DND-41 (cell line): ENCODE results near the gene TRIM14.

ENCODE experiments used
- EZH2 ChIP-seq: IDR thresholded peaks from 3 replicates; pipeline ENCODE4 v1.6.1; 2012; ENCODE audit warnings: borderline replicate concordance, low read depth, mild to moderate bottlenecking, moderate library complexity, low read length, inconsistent platforms; ENCODE audit not compliant: severe bottlenecking
- TF ChIP-seq, protein P1 (sequence below): IDR thresholded peaks from 2 replicates; pipeline ENCODE4 v1.5.1; 2012; ENCODE audit warnings: borderline replicate concordance, low read length, moderate library complexity, mild to moderate bottlenecking; ENCODE audit not compliant: poor library complexity, severe bottlenecking; ENCODE audit errors: extremely low read depth

DNA sequence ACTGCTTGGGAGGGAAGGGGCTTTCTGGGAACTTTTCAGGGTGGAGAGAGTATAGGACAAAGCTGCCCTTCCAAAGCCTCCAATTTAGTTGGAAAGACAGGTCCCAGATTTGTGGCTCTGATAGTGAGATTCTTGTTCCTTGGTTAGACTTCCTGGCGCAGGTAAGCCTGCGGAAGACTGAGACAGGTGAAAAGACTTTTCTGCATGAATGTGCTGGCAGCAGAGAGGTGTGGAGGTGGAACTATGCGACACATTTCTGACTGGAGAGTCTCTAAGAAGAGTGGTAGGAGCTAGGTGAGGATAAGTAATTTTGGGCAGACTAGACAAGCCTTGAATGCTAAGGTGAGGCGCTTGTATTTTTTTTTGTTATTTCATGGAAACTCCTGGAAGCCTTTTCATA, 32.6 kb downstream of the TRIM14 start:
- TF ChIP-seq, protein P1, sequence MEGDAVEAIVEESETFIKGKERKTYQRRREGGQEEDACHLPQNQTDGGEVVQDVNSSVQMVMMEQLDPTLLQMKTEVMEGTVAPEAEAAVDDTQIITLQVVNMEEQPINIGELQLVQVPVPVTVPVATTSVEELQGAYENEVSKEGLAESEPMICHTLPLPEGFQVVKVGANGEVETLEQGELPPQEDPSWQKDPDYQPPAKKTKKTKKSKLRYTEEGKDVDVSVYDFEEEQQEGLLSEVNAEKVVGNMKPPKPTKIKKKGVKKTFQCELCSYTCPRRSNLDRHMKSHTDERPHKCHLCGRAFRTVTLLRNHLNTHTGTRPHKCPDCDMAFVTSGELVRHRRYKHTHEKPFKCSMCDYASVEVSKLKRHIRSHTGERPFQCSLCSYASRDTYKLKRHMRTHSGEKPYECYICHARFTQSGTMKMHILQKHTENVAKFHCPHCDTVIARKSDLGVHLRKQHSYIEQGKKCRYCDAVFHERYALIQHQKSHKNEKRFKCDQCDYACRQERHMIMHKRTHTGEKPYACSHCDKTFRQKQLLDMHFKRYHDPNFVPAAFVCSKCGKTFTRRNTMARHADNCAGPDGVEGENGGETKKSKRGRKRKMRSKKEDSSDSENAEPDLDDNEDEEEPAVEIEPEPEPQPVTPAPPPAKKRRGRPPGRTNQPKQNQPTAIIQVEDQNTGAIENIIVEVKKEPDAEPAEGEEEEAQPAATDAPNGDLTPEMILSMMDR = no peak
- no peak for TF ChIP-seq EZH2
